ENCODE data around the gene SORCS2. TPM values are rescaled to one million over a fixed set of nuclear protein-coding genes. Genes with fewer than 3 reads are reported as not detected.

Gene SORCS2
- total RNA-seq, 4 donors from 2014 or later, result 0.48 to 1.8 (median 0.68) TPM; not detected in 1

DNA sequence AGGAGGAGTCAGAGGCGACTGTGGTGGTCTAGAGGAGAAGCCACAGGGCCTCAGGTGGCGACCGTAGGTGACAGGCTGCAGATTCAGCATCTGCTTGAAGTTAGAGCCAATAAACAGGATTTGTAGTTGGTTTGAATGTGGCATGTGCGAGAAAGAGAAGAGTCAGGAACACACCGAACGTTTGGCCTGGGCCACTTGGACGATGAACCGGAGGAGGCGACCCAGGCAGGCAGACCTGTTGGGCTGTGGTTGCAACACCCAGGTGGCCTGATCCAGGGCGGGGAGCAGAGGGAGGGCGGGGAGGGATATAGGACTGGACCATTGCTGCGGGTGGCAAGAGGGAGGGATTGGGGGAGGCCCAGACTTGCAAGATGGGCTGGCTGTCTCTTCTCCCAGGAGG, 252.4 kb downstream of the SORCS2 start:
- Histone ChIP-seq H3K4me3 (no peak overlapping the region), H3K9me3 (no peaks in the 10 kb centered on the region), H3K4me1 (no peaks in the 10 kb centered on the region), H3K27me3 (no peaks in the 10 kb centered on the region), H3K27ac (no peak overlapping the region), H3K36me3 (no peaks in the 10 kb centered on the region)
- no peak for DNase-seq
- TF ChIP-seq, protein P1, sequence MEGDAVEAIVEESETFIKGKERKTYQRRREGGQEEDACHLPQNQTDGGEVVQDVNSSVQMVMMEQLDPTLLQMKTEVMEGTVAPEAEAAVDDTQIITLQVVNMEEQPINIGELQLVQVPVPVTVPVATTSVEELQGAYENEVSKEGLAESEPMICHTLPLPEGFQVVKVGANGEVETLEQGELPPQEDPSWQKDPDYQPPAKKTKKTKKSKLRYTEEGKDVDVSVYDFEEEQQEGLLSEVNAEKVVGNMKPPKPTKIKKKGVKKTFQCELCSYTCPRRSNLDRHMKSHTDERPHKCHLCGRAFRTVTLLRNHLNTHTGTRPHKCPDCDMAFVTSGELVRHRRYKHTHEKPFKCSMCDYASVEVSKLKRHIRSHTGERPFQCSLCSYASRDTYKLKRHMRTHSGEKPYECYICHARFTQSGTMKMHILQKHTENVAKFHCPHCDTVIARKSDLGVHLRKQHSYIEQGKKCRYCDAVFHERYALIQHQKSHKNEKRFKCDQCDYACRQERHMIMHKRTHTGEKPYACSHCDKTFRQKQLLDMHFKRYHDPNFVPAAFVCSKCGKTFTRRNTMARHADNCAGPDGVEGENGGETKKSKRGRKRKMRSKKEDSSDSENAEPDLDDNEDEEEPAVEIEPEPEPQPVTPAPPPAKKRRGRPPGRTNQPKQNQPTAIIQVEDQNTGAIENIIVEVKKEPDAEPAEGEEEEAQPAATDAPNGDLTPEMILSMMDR (IDR thresholded peaks at IDR 0.05), result no peak
- TF ChIP-seq POLR2A (IDR thresholded peaks at IDR 0.05) (no peak), POLR2AphosphoS5 (IDR thresholded peaks at IDR 0.05) (no peak)
- in situ Hi-C loops (cut with MboI; ENCODE audit: low pct_ligation_motif_present in 1 of 4, low pct_unique_long_range_greater_than_20kb in 1 of 4, low sequenced_read_pairs in 3 of 4) (no loop called here), intact Hi-C loops (cut with DNase I; ENCODE audit: low total_unique reads) (no loop called here)
- WGBS, 2 donors (ENCODE audit: low coverage in 1 of 2), result 30 to 73% methylated on average over 6 to 12 of the region's 12 CpGs

DNA sequence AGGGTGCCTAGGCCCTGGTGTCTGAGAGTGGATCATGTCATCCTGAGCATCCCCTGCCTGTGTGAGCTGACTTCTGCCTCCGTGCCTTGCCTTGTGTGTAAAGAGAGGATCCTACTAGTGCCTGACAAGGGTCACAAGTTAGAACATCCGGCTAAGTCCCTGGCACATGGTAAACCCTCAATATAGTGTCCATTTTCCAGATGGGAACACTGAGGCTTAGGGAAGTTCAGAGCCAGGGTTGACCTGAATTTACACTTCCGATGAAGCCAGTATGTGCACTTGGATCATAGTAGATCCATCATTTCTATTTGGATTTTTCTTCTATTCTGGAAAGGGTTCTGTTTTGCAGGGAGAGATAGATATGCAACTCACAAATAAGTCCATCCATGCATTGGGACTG, 254.9 kb downstream of the SORCS2 start:
- no peaks in the 10 kb centered on the region for H3K4me1 ChIP-seq
- WGBS, 2 donors (ENCODE audit: low coverage in 1 of 2), result 84% methylated on average over 3 of the region's 3 CpGs; no CpG with 5 or more reads in 1 of the 2 donors
- H3K4me3 ChIP-seq, result no peak overlapping the region
- TF ChIP-seq POLR2AphosphoS5 (IDR thresholded peaks at IDR 0.05) (no peak), POLR2A (IDR thresholded peaks at IDR 0.05) (no peak), EP300 (IDR thresholded peaks at IDR 0.05; ENCODE audit: low read depth) (no peak)
- TF ChIP-seq, protein P1 (IDR thresholded peaks at IDR 0.05), result no peak
- H3K36me3 ChIP-seq, result no peaks in the 10 kb centered on the region
- no peaks in the 10 kb centered on the region for H3K9me3 ChIP-seq
- no peak for DNase-seq
- intact Hi-C loops (cut with DNase I; ENCODE audit: low total_unique reads) (no loop called here), in situ Hi-C loops (cut with MboI; ENCODE audit: low pct_ligation_motif_present in 1 of 4, low pct_unique_long_range_greater_than_20kb in 1 of 4, low sequenced_read_pairs in 3 of 4) (no loop called here)
- no peak overlapping the region for H3K27ac ChIP-seq
- H3K27me3 ChIP-seq, result no peaks in the 10 kb centered on the region

DNA sequence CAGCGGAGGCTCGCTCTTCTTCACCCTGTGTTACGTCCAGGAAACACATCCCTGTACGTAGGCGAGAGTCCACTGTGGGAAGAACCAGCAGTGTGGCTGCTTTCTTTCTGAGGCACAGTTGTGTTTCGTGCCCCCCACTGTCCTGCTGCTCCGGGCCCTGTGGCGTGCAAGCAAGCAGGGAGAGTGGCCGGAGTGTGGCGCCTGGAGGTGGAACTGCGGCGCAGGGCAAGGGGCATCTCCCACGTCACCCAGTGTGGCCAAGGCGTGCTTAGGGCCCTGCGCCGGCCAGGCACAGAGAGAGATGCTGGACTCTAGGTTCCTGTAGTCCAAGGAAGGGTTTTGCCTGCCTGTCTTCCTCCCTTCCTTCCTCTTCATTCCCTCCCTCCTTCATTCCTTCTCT, 255.7 kb downstream of the SORCS2 start:
- no peaks in the 10 kb centered on the region for H3K27me3 ChIP-seq
- 65% methylated on average over 16 of the region's 16 CpGs; no CpG with 5 or more reads in 1 of the 2 donors for WGBS, 2 donors (ENCODE audit: low coverage in 1 of 2)
- no peaks in the 10 kb centered on the region for H3K36me3 ChIP-seq
- in situ Hi-C loops (cut with MboI; ENCODE audit: low pct_ligation_motif_present in 1 of 4, low pct_unique_long_range_greater_than_20kb in 1 of 4, low sequenced_read_pairs in 3 of 4), result no loop called here
- no peak for DNase-seq
- H3K4me1 ChIP-seq, result no peaks in the 10 kb centered on the region
- H3K27ac ChIP-seq, result no peak overlapping the region
- H3K4me3 ChIP-seq, result no peak overlapping the region
- H3K9me3 ChIP-seq, result no peaks in the 10 kb centered on the region
- TF ChIP-seq, protein P1 (IDR thresholded peaks at IDR 0.05), result no peak
- TF ChIP-seq POLR2AphosphoS5 (IDR thresholded peaks at IDR 0.05) (no peak), EP300 (IDR thresholded peaks at IDR 0.05; ENCODE audit: low read depth) (no peak), POLR2A (IDR thresholded peaks at IDR 0.05) (no peak)
- intact Hi-C loops (cut with DNase I; ENCODE audit: low total_unique reads), result no loop called here

DNA sequence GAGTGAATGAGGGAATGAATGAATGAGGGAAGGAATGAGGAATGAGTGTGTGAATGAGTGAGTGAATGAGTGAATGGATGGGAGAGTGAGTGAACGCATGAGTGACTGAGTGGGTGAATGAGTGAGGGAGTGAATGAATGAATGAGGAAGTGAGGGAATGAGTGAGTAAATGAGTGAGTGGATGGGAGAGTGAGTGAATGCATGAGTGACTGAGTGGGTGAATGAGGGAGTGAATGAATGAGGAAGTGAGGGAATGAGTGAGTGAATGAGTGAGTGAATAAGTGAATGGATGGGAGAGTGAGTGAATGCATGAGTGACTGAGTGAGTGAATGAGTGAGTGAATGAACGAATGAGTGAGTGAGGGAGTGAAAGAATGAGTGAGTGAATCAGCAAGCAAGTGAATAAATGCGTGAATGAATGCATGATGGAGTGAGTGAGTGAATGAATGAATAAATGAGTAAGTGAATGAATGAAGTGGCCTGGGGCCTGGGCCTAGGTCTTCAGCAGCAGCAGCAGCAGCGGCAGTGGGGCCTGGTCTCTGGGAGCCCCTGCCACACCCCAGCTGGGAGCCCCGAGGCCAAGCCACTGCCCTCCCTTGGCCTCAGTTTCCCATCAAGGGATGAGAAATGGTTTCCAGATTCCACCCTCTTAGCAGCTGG, 258.6 kb downstream of the SORCS2 start:
- Histone ChIP-seq H3K4me1 (no peaks in the 10 kb centered on the region), H3K4me3 (no peak overlapping the region), H3K27ac (no peak overlapping the region), H3K9me3 (no peaks in the 10 kb centered on the region), H3K36me3 (no peaks in the 10 kb centered on the region), H3K27me3 (no peaks in the 10 kb centered on the region)
- intact Hi-C loops (cut with DNase I; ENCODE audit: low total_unique reads) (no loop called here), in situ Hi-C loops (cut with MboI; ENCODE audit: low pct_ligation_motif_present in 1 of 4, low pct_unique_long_range_greater_than_20kb in 1 of 4, low sequenced_read_pairs in 3 of 4) (no loop called here)
- TF ChIP-seq EP300 (IDR thresholded peaks at IDR 0.05; ENCODE audit: low read depth) (no peak), POLR2AphosphoS5 (IDR thresholded peaks at IDR 0.05) (no peak), POLR2A (IDR thresholded peaks at IDR 0.05) (no peak)
- TF ChIP-seq, protein P1 (IDR thresholded peaks at IDR 0.05), result no peak
- DNase-seq, result no peak
- WGBS, 2 donors (ENCODE audit: low coverage in 1 of 2), result 52 to 79% methylated on average over 4 to 5 of the region's 5 CpGs
